ENCODE results near the gene RTN4IP1.

- TF ChIP-seq POLR2AphosphoS5 (IDR thresholded peaks at IDR 0.05; ENCODE audit: low read depth, low read length) (no peak), TAF1 (IDR thresholded peaks at IDR 0.05; ENCODE audit: low read depth, low read length) (no peak), POLR2A (IDR thresholded peaks at IDR 0.05; ENCODE audit: low read depth, low read length) (no peak), PAX5 (IDR thresholded peaks at IDR 0.05; ENCODE audit: insufficient read depth, low read length, severe bottlenecking) (no peak), SPI1 (IDR thresholded peaks at IDR 0.05; ENCODE audit: low read depth, low read length) (no peak), POU2F2 (IDR thresholded peaks at IDR 0.05; ENCODE audit: low read depth, low read length) (no peak)
Observed at GRCh38 chr6:106556368-106556960, 72.8 kb downstream of the RTN4IP1 start.

All from GM12891 (cell line).